Iris pigment epithelial cell (primary cell): ENCODE results near the gene INO80C.

Source experiments
- DNase-seq: peaks from one replicate; pipeline ENCODE4 v3.0.0-alpha.2; 2011; ENCODE audit warnings: low read depth

Gene INO80C

GRCh38 chr18:35430721-35431373 lies 66.9 kb downstream of the INO80C start:
- DNase-seq: no peak

- DNase-seq: no peak
Observed at GRCh38 chr18:35426786-35427185, 71.0 kb downstream of the INO80C start.

GRCh38 chr18:35424356-35424755 lies 73.4 kb downstream of the INO80C start:
- DNase-seq: no peak

- DNase-seq: no peak
Observed at GRCh38 chr18:35422237-35422636, 75.5 kb downstream of the INO80C start.

GRCh38 chr18:35418610-35419009 lies 79.2 kb downstream of the INO80C start:
- no peak for DNase-seq
